HEK293 (cell line): Measurements from ENCODE around the gene CLTC.

ENCODE experiments used
- KLF16 ChIP-seq: fragments of 450-650 bp; formaldehyde crosslinking; IDR thresholded peaks from 2 replicates; pipeline ENCODE4 v1.5.1; 2017; ENCODE audit warnings: missing biosample characterization, missing genetic modification characterization
- REST ChIP-seq: fragments of 450-650 bp; formaldehyde crosslinking; IDR thresholded peaks from 2 replicates; pipeline ENCODE4 v1.5.1; 2016; ENCODE audit warnings: missing biosample characterization, missing genetic modification characterization
- SP7 ChIP-seq: fragments of 450-650 bp; formaldehyde crosslinking; IDR thresholded peaks from 2 replicates; pipeline ENCODE4 v1.5.1; 2016; ENCODE audit warnings: missing biosample characterization, missing genetic modification characterization
- TCF7L2 ChIP-seq: IDR thresholded peaks from 2 replicates; pipeline ENCODE4 v1.6.1; 2011; ENCODE audit warnings: low read depth, mild to moderate bottlenecking, inconsistent platforms, low read length, moderate library complexity, borderline replicate concordance
- TRIM28 ChIP-seq: IDR thresholded peaks from 2 replicates; pipeline ENCODE4 v1.6.1; 2011; ENCODE audit warnings: low read length, control low read depth, borderline replicate concordance
- ZBTB1 ChIP-seq: fragments of 450-650 bp; formaldehyde crosslinking; IDR thresholded peaks from 2 replicates; pipeline ENCODE4 v1.5.1; 2016; ENCODE audit warnings: missing biosample characterization, missing genetic modification characterization
- ZBTB20 ChIP-seq: fragments of 450-650 bp; formaldehyde crosslinking; IDR thresholded peaks from 2 replicates; pipeline ENCODE4 v1.5.1; 2016; ENCODE audit warnings: missing biosample characterization, missing genetic modification characterization
- ZBTB49 ChIP-seq: fragments of 450-650 bp; formaldehyde crosslinking; IDR thresholded peaks from 2 replicates; pipeline ENCODE4 v1.5.1; 2016; ENCODE audit warnings: missing biosample characterization, missing genetic modification characterization, low read depth
- ZNF146 ChIP-seq: fragments of 450-650 bp; formaldehyde crosslinking; IDR thresholded peaks from 2 replicates; pipeline ENCODE4 v1.5.1; 2016; ENCODE audit warnings: missing biosample characterization, missing genetic modification characterization
- ZNF155 ChIP-seq: fragments of 450-650 bp; formaldehyde crosslinking; IDR thresholded peaks from 2 replicates; pipeline ENCODE4 v1.5.1; 2016; ENCODE audit warnings: missing biosample characterization, missing genetic modification characterization
- ZNF157 ChIP-seq: fragments of 450-650 bp; formaldehyde crosslinking; IDR thresholded peaks from 2 replicates; pipeline ENCODE4 v1.5.1; 2016; ENCODE audit warnings: missing biosample characterization, missing genetic modification characterization
- ZNF169 ChIP-seq: fragments of 450-650 bp; formaldehyde crosslinking; IDR thresholded peaks from 2 replicates; pipeline ENCODE4 v1.5.1; 2016; ENCODE audit warnings: missing biosample characterization, missing genetic modification characterization
- ZNF184 ChIP-seq: fragments of 450-650 bp; IDR thresholded peaks from 2 replicates; pipeline ENCODE4 v1.5.1; 2018; ENCODE audit warnings: missing biosample characterization, mild to moderate bottlenecking, missing genetic modification characterization
- ZNF366 ChIP-seq: fragments of 450-650 bp; formaldehyde crosslinking; conservative IDR thresholded peaks from 2 replicates; pipeline ENCODE4 v1.5.1; 2016; ENCODE audit warnings: missing biosample characterization, missing genetic modification characterization
- ZNF37A ChIP-seq: fragments of 450-650 bp; IDR thresholded peaks from 2 replicates; pipeline ENCODE4 v1.5.1; 2018; ENCODE audit warnings: missing biosample characterization, missing genetic modification characterization
- ZNF394 ChIP-seq: fragments of 450-650 bp; formaldehyde crosslinking; IDR thresholded peaks from 2 replicates; pipeline ENCODE4 v1.5.1; 2016; ENCODE audit warnings: missing biosample characterization, missing genetic modification characterization, mild to moderate bottlenecking, moderate library complexity, borderline replicate concordance
- ZNF426 ChIP-seq: fragments of 450-650 bp; formaldehyde crosslinking; IDR thresholded peaks from 2 replicates; pipeline ENCODE4 v1.5.1; 2017; ENCODE audit warnings: missing biosample characterization, missing genetic modification characterization, mild to moderate bottlenecking, inconsistent platforms, moderate library complexity
- ZNF510 ChIP-seq: fragments of 450-650 bp; formaldehyde crosslinking; IDR thresholded peaks from 2 replicates; pipeline ENCODE4 v1.5.1; 2018; ENCODE audit warnings: mild to moderate bottlenecking, missing genetic modification characterization, missing biosample characterization; ENCODE audit not compliant: insufficient replicate concordance
- ZNF518A ChIP-seq: fragments of 450-650 bp; formaldehyde crosslinking; conservative IDR thresholded peaks from 2 replicates; pipeline ENCODE4 v1.5.1; 2016; ENCODE audit warnings: low read depth, missing biosample characterization, missing genetic modification characterization
- ZNF558 ChIP-seq: fragments of 450-650 bp; formaldehyde crosslinking; IDR thresholded peaks from 2 replicates; pipeline ENCODE4 v1.5.1; 2016; ENCODE audit warnings: missing biosample characterization, missing genetic modification characterization
- ZNF571 ChIP-seq: fragments of 450-650 bp; formaldehyde crosslinking; IDR thresholded peaks from 2 replicates; pipeline ENCODE4 v1.5.0; 2017; ENCODE audit warnings: missing biosample characterization, missing genetic modification characterization
- ZNF623 ChIP-seq: fragments of 450-650 bp; formaldehyde crosslinking; IDR thresholded peaks from 2 replicates; pipeline ENCODE4 v1.5.1; 2016; ENCODE audit warnings: missing biosample characterization, missing genetic modification characterization
- ZNF707 ChIP-seq: fragments of 450-650 bp; formaldehyde crosslinking; IDR thresholded peaks from 2 replicates; pipeline ENCODE4 v1.5.1; 2016; ENCODE audit warnings: missing biosample characterization, missing genetic modification characterization
- ZNF76 ChIP-seq: fragments of 450-650 bp; formaldehyde crosslinking; IDR thresholded peaks from 2 replicates; pipeline ENCODE4; 2016; ENCODE audit warnings: low read depth, missing biosample characterization, missing genetic modification characterization, borderline replicate concordance
- ZSCAN4 ChIP-seq: fragments of 450-650 bp; formaldehyde crosslinking; IDR thresholded peaks from 2 replicates; pipeline ENCODE4 v1.5.1; 2017; ENCODE audit warnings: missing biosample characterization, missing genetic modification characterization
- ZSCAN5A ChIP-seq: fragments of 450-650 bp; formaldehyde crosslinking; IDR thresholded peaks from 2 replicates; pipeline ENCODE4 v1.5.1; 2016; ENCODE audit warnings: missing biosample characterization, missing genetic modification characterization

The CLTC gene

GRCh38 chr17:59619298-59620063, at the start of gene CLTC (continued):
- peak; percentile 92 for TF ChIP-seq ZNF518A
- peak; percentile 78; the same call in 1 of the 2 replicates for TF ChIP-seq ZSCAN4 (tag by site-specific recombination)
- TF ChIP-seq ZNF76 (tag by site-specific recombination), result peak; percentile 97
- no peak for TF ChIP-seq ZNF426 (tag by site-specific recombination)
- peak; percentile 87 for TF ChIP-seq ZNF366
- peak; percentile 89 for TF ChIP-seq ZNF558 (tag by site-specific recombination)
- TF ChIP-seq ZSCAN5A, result peak; percentile 95
- 0 out of 2 replicates have a peak, but pooled peaks have one; percentile 54 for TF ChIP-seq ZBTB1 (tag by site-specific recombination)
- TF ChIP-seq ZNF157, result no peak
- 0 out of 2 replicates have a peak, but pooled peaks have one; percentile 45 for TF ChIP-seq ZNF707 (tag by site-specific recombination)
- TF ChIP-seq ZNF184 (tag by site-specific recombination), result peak; percentile 85; the same call in 1 of the 2 replicates
- no peak for TF ChIP-seq ZNF510 (tag by site-specific recombination)
- peak; percentile 81; the same call in 1 of the 2 replicates for TF ChIP-seq TRIM28
- peak; percentile 70 for TF ChIP-seq ZBTB20 (tag by site-specific recombination)
- no peak for TF ChIP-seq TCF7L2
- peak; percentile 98; the same call in 1 of the 2 replicates for TF ChIP-seq KLF16
- TF ChIP-seq REST, result peak; percentile 69; the same call in 1 of the 2 replicates
- TF ChIP-seq ZNF394 (tag by site-specific recombination), result peak; percentile 83
- no peak for TF ChIP-seq ZNF571 (tag by site-specific recombination)
- TF ChIP-seq ZNF37A (tag by site-specific recombination), result 0 out of 2 replicates have a peak, but pooled peaks have one; percentile 27
- TF ChIP-seq ZBTB49, result no peak
- no peak for TF ChIP-seq ZNF155
- TF ChIP-seq SP7 (tag by site-specific recombination), result peak; percentile 97
- peak; percentile 52 for TF ChIP-seq ZNF623 (tag by site-specific recombination)
- TF ChIP-seq ZNF146 (tag by site-specific recombination), result peak; percentile 95
- no peak for TF ChIP-seq ZNF169 (tag by site-specific recombination)
